Fibroblast of the aortic adventitia (primary cell): ENCODE results near the gene KRT2. TPM values are rescaled to one million over a fixed set of nuclear protein-coding genes. Genes with fewer than 3 reads are reported as not detected.

Experiments used
- DNase-seq: peaks from one replicate; pipeline ENCODE4 v3.0.0-alpha.2; 2010; ENCODE audit warnings: low read depth
- H3K4me3 ChIP-seq: 2 replicates; pipeline ENCODE4 v1.5.1; 2011; ENCODE audit warnings: low read depth, mild to moderate bottlenecking, control low read depth, low read length, moderate library complexity
- total RNA-seq: library from RNA; depleted of rRNA; stranded (reverse); fragments of >200 nt; gene quantifications from 2 replicates; pipeline ENCODE4 v1.2.3, GENCODE V29; 2012; ENCODE audit warnings: low replicate concordance
- TF ChIP-seq, protein P1 (sequence below): IDR thresholded peaks from 2 replicates; pipeline ENCODE4 v1.5.1; 2011; ENCODE audit warnings: mild to moderate bottlenecking, low read length, control low read depth, inconsistent platforms; ENCODE audit not compliant: insufficient read depth

The KRT2 gene
- total RNA-seq, 1 donor: not detected

GRCh38 chr12:52628841-52629240, 23.2 kb downstream of the KRT2 start:
- TF ChIP-seq, protein P1, sequence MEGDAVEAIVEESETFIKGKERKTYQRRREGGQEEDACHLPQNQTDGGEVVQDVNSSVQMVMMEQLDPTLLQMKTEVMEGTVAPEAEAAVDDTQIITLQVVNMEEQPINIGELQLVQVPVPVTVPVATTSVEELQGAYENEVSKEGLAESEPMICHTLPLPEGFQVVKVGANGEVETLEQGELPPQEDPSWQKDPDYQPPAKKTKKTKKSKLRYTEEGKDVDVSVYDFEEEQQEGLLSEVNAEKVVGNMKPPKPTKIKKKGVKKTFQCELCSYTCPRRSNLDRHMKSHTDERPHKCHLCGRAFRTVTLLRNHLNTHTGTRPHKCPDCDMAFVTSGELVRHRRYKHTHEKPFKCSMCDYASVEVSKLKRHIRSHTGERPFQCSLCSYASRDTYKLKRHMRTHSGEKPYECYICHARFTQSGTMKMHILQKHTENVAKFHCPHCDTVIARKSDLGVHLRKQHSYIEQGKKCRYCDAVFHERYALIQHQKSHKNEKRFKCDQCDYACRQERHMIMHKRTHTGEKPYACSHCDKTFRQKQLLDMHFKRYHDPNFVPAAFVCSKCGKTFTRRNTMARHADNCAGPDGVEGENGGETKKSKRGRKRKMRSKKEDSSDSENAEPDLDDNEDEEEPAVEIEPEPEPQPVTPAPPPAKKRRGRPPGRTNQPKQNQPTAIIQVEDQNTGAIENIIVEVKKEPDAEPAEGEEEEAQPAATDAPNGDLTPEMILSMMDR: no peak
- DNase-seq: no peak
- no peak overlapping the region for H3K4me3 ChIP-seq

- TF ChIP-seq, protein P1: no peak
- no peak overlapping the region for H3K4me3 ChIP-seq
- DNase-seq: no peak
Observed at GRCh38 chr12:52628111-52628507, 23.9 kb downstream of the KRT2 start.

DNA sequence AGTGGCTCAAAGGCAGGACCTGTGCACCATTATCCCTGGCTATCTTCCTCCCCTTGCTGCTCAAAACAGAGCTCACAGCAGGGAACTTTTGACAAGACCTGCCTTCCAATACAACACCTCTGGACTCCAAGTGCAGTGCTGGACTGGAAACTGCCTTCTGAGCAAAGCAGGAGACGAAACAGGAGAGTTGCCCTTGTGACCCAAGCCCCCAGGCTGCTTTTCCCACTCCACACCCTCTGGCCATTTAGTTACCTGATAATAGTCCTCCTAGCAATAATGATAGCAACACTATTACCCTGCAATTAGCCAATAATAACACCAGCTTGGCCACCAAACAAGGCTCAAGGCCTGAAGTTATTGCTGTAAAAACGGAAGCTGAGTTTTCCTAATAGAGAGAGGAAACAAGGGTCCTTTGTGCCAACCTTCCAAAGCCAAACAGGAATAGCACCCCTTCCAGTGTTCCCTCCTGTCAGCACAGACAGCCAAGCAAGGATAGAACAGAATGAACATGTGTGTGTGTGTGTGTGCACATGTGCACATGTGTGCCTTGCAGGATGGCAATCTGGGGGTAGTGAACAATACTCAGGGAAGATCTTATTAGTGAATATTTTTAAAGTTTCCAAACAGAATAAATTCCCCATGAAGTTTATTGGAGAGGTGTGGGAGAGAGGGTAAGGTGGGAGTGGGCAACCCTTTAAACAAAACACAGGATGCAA, 24.5 kb downstream of the KRT2 start:
- TF ChIP-seq, protein P1: no peak
- no peak for DNase-seq
- no peak overlapping the region for H3K4me3 ChIP-seq

GRCh38 chr12:52622349-52622748, 29.7 kb downstream of the KRT2 start:
- TF ChIP-seq, protein P1: no peak
- no peak for DNase-seq
- no peak overlapping the region for H3K4me3 ChIP-seq

DNA sequence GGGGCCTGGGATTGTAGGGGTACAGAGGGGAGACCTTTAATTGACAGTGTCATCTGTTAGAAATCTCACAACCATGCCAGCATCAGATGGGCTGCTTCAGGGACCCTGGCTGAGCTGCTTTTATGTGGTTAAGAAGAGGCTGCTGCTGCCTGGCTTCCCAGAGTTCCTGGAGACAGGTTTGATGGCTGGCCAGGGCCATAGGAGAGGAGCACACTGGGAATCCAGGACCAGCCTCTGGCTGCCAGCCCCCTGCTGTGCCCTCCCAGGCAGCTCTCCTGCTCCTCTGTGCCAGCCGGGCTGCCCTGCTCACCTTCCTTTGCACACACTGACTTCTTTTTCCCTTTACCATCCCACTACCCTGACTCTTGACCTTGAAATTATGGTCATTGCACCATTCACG, 33.1 kb downstream of the KRT2 start:
- TF ChIP-seq, protein P1: no peak
- DNase-seq: no peak
- no peak overlapping the region for H3K4me3 ChIP-seq

DNA sequence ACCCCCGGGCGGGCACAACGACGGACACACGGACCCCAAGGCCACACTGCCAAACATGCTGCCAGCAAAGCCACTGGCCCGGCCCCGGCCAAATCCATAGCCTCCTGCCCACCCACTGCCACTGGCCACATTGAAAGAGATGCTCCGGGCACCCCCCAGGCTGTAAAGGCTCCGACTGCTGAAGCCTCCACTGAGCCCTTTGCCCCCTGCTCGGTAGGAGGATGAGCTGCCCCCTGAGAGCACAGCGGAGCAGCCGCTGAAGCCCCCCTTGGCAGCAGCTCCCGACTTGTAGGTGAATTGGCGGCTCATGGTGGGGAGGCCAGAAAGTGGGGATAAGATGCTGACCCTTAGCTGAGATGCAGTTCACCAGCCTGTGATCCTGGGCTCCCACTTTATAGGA, 33.8 kb downstream of the KRT2 start, which contains the start of gene KRT73:
TSS of gene KRT73 (minus strand) at position 344 of the 400 bp plus-strand sequence. CDS start at position 309, 35 bp downstream.
- DNase-seq: no peak
- H3K4me3 ChIP-seq: no peak within 1 kb of the TSS
- TF ChIP-seq, protein P1: no peak

DNA sequence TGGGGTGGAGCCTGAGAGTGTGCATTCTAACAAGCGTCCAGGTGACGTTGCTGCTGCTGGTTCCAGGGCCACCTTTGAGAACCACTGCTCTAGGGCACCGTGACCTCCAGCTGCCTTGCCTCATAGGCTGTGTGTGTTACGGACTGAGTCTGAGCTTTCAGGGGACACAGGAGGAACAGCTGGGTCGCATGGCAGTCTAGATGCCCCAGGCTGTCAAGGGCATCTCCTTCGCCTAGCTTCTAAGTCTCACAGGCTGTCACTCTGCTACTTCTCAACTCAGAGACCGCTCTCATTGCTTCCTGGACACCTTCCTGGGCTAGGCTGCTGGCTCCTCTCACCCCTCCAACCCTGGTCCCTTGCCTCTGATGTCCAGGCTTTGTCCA, 34.6 kb downstream of the KRT2 start:
- DNase-seq: no peak
- TF ChIP-seq, protein P1: no peak
- no peak overlapping the region for H3K4me3 ChIP-seq
